Breast epithelium (tissue), 4 donors: ENCODE data around the gene MYOF. TPM values are rescaled to one million over a fixed set of nuclear protein-coding genes. Genes with fewer than 3 reads are reported as not detected.
"Not testable (repeated sequence)": the region's sequence is repeated elsewhere in the genome, so short reads cannot be mapped to it uniquely, and the experiment has no call there.

ENCODE experiments used
- DNase-seq, 2 donors: peaks; one replicate each; pipeline ENCODE4 v3.0.0-alpha.2; 2019; ENCODE audit warnings: low spot score in 2 of 2
- H3K27ac ChIP-seq, 2 donors: fragments of 200-600 bp; sonication (generic) in 1 of 2; one replicate each; pipeline ENCODE4 v1.5.1; 2016 to 2019; ENCODE audit warnings: mild to moderate bottlenecking in 1 of 2
- H3K27me3 ChIP-seq, 2 donors: fragments of 200-600 bp; sonication (generic) in 1 of 2; one replicate each; pipeline versions ENCODE4 v1.5.1 to v1.6.0; 2017 to 2019; ENCODE audit warnings: control low read depth in 1 of 2, mild to moderate bottlenecking in 1 of 2
- H3K36me3 ChIP-seq: fragments of 200-600 bp; one replicate; pipeline ENCODE4 v1.5.1; 2019
- H3K4me1 ChIP-seq, 2 donors: fragments of 200-600 bp; sonication (generic); one replicate each; pipeline ENCODE4 v1.5.1; 2016 to 2019; ENCODE audit warnings: control low read depth in 1 of 2
- H3K4me3 ChIP-seq, 3 donors: fragments of 200-600 bp; sonication (generic); 1 replicate in 2 of 3; 2 replicates in 1 of 3; pipeline ENCODE4 v1.5.1; 2016 to 2019; ENCODE audit warnings: mild to moderate bottlenecking in 3 of 3, moderate library complexity in 2 of 3
- H3K9me3 ChIP-seq, 2 donors: fragments of 200-600 bp; sonication (generic) in 1 of 2; one replicate each; pipeline ENCODE4 v1.5.1; 2016 to 2019; ENCODE audit warnings: control low read depth in 1 of 2
- POLR2A ChIP-seq: fragments of 450-650 bp; IDR thresholded peaks from one replicate; pipeline ENCODE4 v1.6.1; 2016; ENCODE audit warnings: antibody characterized with exemption, mild to moderate bottlenecking, moderate library complexity
- POLR2AphosphoS5 ChIP-seq, 3 donors: sonication (generic); formaldehyde crosslinking; IDR thresholded peaks; one replicate each; pipeline ENCODE4 v1.6.1; 2017; ENCODE audit warnings: antibody characterized with exemption in 3 of 3
- intact Hi-C: fragments of 100-400 bp; cut with DNase I; formaldehyde crosslinking; loops from one replicate; pipeline ENCODE4 v1.15.1; 2023; ENCODE audit warnings: low total_unique reads
- total RNA-seq, 3 donors: library from RNA; depleted of rRNA; stranded (reverse); fragments of >200 nt; gene quantifications; one replicate each; pipeline ENCODE4 v1.1.0, GENCODE V29; 2016
- TF ChIP-seq, protein P1 (sequence below), 3 donors: fragments of 450-650 bp; IDR thresholded peaks; one replicate each; pipeline ENCODE4 v1.5.1; 2016 to 2017; ENCODE audit warnings: antibody characterized with exemption in 3 of 3, mild to moderate bottlenecking in 3 of 3, moderate library complexity in 3 of 3

MYOF gene
- total RNA-seq, 3 donors from 2014 or later, result 118 to 131 (median 130) TPM

GRCh38 chr10:93425861-93426260 is 56.3 kb downstream of the MYOF start:
- no peaks in the 10 kb centered on the region for H3K27me3 ChIP-seq
- no peak for DNase-seq
- intact Hi-C loops, result no loop called here
- H3K9me3 ChIP-seq, result no peaks in the 10 kb centered on the region
- no peaks in the 10 kb centered on the region for H3K4me1 ChIP-seq
- no peaks in the 10 kb centered on the region for H3K36me3 ChIP-seq
- no peak for TF ChIP-seq POLR2A
- no peak overlapping the region for H3K4me3 ChIP-seq
- H3K27ac ChIP-seq, result peak overlapping the region; percentile 23 to 41

GRCh38 chr10:93422118-93422517 is 60.0 kb downstream of the MYOF start:
- Histone ChIP-seq H3K27ac (peak overlapping the region; percentile 76 to 86), H3K36me3 (no peaks in the 10 kb centered on the region), H3K27me3 (no peaks in the 10 kb centered on the region), H3K9me3 (no peaks in the 10 kb centered on the region), H3K4me3 (no peak overlapping the region), H3K4me1 (no peaks in the 10 kb centered on the region)
- TF ChIP-seq, protein P1, sequence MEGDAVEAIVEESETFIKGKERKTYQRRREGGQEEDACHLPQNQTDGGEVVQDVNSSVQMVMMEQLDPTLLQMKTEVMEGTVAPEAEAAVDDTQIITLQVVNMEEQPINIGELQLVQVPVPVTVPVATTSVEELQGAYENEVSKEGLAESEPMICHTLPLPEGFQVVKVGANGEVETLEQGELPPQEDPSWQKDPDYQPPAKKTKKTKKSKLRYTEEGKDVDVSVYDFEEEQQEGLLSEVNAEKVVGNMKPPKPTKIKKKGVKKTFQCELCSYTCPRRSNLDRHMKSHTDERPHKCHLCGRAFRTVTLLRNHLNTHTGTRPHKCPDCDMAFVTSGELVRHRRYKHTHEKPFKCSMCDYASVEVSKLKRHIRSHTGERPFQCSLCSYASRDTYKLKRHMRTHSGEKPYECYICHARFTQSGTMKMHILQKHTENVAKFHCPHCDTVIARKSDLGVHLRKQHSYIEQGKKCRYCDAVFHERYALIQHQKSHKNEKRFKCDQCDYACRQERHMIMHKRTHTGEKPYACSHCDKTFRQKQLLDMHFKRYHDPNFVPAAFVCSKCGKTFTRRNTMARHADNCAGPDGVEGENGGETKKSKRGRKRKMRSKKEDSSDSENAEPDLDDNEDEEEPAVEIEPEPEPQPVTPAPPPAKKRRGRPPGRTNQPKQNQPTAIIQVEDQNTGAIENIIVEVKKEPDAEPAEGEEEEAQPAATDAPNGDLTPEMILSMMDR (IDR thresholded peaks at IDR 0.05), result no peak
- TF ChIP-seq POLR2A, result no peak
- TF ChIP-seq POLR2AphosphoS5 (IDR thresholded peaks at IDR 0.05), result no peak
- intact Hi-C loops, result no loop called here
- no peak for DNase-seq

DNA sequence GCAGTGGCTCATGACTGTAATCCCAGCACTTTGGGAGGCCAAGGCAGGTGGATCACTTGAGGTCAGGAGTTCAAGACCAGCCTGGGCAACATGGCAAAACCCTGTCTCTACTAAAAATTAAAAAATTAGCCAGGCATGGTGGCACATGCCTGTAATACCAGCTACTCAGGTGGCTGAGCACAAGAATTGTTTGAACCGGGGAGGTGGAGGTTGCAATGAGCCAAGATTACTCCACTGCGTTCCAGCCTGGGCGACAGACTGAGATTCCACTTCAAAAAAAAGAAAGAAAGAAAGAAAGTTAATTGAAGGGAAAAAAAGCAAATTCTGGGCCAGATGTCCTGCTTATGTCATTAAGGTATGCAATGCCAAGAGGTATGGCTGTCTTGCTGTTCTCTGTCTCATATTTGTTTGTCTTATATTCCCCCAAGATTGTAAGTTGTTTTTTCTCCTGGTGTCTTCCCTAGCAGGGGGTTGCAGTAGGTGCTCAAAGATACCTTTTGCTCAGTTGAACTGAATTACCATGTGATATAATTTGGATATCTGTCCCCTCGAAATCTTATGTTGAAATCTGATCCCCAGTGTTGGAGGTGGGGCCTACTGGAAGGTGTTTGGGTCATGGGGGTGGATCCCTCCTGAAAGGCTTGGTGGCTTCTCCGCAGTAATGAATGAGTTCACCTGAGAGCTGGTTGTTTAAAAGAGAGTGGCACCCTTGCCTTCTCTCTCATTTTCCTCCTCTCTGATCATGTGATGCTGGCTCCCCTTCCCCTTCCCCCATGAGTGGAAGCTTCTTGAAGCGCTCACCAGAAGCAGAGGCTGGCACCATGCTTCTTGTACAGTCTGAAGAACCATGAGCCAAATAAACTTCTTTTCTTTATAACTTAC is 60.9 kb downstream of the MYOF start:
- H3K4me1 ChIP-seq, result no peaks in the 10 kb centered on the region
- no peaks in the 10 kb centered on the region for H3K27me3 ChIP-seq
- H3K4me3 ChIP-seq, result no peak overlapping the region
- peak overlapping the region; percentile 76 to 86 for H3K27ac ChIP-seq
- no peak for DNase-seq
- no peaks in the 10 kb centered on the region for H3K36me3 ChIP-seq
- TF ChIP-seq, protein P1 (IDR thresholded peaks at IDR 0.05), result no peak
- no peaks in the 10 kb centered on the region for H3K9me3 ChIP-seq
- intact Hi-C loops, result no loop called here

GRCh38 chr10:93420091-93420490 is 62.0 kb downstream of the MYOF start:
- DNase-seq, result no peak
- intact Hi-C loops, result no loop called here
- Histone ChIP-seq H3K27ac (peak overlapping the region; percentile 76 to 86), H3K9me3 (no peaks in the 10 kb centered on the region), H3K36me3 (no peaks in the 10 kb centered on the region), H3K27me3 (no peaks in the 10 kb centered on the region), H3K4me1 (no peaks in the 10 kb centered on the region), H3K4me3 (no peak overlapping the region)
- TF ChIP-seq POLR2A (no peak), POLR2AphosphoS5 (IDR thresholded peaks at IDR 0.05) (no peak)
- TF ChIP-seq, protein P1 (IDR thresholded peaks at IDR 0.05), result no peak

- H3K36me3 ChIP-seq, H3K4me1 ChIP-seq, H3K4me3 ChIP-seq, intact Hi-C loops, H3K9me3 ChIP-seq, DNase-seq, H3K27me3 ChIP-seq: not testable (repeated sequence)
- peak overlapping the region; percentile 19 to 76 for H3K27ac ChIP-seq
These were observed 63.1 kb downstream of the MYOF start for GRCh38 chr10:93419016-93419415.

DNA sequence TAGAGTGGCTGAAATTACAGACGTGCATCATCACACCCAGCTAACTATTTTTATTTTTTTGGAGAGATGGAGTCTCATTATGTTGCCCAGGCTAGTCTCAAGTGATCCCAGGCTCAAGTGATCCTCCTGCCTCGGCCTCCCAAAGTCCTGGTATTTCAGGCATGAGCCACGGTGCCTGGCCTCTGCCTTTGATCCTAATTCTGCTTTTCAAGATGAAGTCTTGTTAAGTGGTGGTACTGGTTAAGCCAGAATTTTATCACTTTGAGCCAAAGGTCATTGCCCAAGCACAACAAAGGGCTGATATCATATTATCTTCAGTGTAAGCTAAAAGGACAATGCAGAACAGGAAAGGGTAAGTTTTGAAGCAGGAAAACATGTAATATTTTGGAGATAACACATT is 64.2 kb downstream of the MYOF start:
- Histone ChIP-seq H3K27me3 (no peaks in the 10 kb centered on the region), H3K36me3 (no peaks in the 10 kb centered on the region), H3K9me3 (no peaks in the 10 kb centered on the region), H3K27ac (peak overlapping the region in 1 of 2 donors; percentile 38), H3K4me3 (no peak overlapping the region), H3K4me1 (no peaks in the 10 kb centered on the region)
- DNase-seq, result no peak
- TF ChIP-seq POLR2AphosphoS5 (IDR thresholded peaks at IDR 0.05) (no peak), POLR2A (no peak)
- TF ChIP-seq, protein P1 (IDR thresholded peaks at IDR 0.05), result no peak
- intact Hi-C loops, result no loop called here
